Stimulated activated naive CD8-positive, alpha-beta T cell treated with anti-CD3 and anti-CD28 coated beads, Interleukin-15, Interleukin-2, amounts not matched to agents 100 ng/mL and 50 ng/mL, for 24 hours (primary cell): ENCODE results near the gene PGBD5.

Experiments
- H3K27ac Mint-ChIP-seq: one replicate; pipeline ENCODE4 v1.8.0; 2021; ENCODE audit warnings: mild to moderate bottlenecking, mixed read lengths
- H3K27me3 Mint-ChIP-seq: one replicate; pipeline ENCODE4 v1.8.0; 2021; ENCODE audit warnings: mixed read lengths
- H3K36me3 Mint-ChIP-seq: one replicate; pipeline ENCODE4 v1.8.0; 2021; ENCODE audit warnings: low read depth, mixed read lengths
- H3K4me1 Mint-ChIP-seq: one replicate; pipeline ENCODE4 v1.8.0; 2021; ENCODE audit warnings: low read depth, mixed read lengths
- H3K4me3 Mint-ChIP-seq: one replicate; pipeline ENCODE4 v1.8.0; 2021; ENCODE audit warnings: mild to moderate bottlenecking, mixed read lengths
- H3K9me3 Mint-ChIP-seq: one replicate; pipeline ENCODE4 v1.8.0; 2021; ENCODE audit warnings: mixed read lengths

The PGBD5 gene

DNA sequence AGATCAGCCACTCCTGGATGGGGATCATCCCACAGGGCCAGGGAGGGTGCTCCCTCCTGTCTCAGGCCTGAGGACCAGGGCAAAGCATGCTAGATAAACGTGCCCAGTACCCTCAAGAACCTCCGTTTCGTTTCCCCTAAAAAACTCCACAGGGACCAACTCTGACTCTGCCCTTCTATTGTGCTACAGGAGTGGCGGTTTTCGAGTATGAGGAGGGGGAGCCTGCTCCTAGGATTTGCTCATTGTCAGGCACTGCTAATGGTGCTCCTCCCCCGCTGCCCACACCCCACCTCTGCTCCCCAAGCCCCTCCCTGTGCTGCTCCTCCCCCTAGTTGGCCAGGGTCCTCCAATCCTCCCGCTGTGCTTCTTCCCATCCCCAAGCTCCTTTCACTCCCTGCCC lies 32.0 kb downstream of the PGBD5 start:
- Mint-ChIP-seq H3K27ac (no peak overlapping the region), H3K9me3 (peaks cover 4% of the 10 kb centered on the region), H3K36me3 (no peaks in the 10 kb centered on the region), H3K4me3 (no peak overlapping the region), H3K4me1 (no peaks in the 10 kb centered on the region), H3K27me3 (peaks cover 17% of the 10 kb centered on the region)

DNA sequence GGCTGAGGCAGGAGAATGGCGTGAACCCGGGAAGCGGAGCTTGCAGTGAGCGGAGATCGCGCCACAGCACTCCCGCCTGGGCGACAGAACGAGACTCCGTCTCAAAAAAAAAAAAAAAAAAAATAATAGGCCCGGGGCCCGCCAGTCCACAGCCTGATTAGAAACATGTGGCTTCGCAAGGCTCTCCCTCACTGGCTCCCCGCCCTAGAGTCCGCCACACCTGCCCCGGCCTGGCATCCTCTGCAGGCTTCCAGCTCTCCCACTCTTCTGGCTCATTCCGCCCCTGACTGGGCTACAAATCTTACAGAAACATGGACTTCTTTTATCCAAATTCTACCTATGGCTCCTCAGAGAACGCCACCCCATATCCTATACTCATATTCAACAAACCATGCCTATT lies 32.4 kb downstream of the PGBD5 start:
- no peak overlapping the region for H3K27ac Mint-ChIP-seq
- H3K27me3 Mint-ChIP-seq: peaks cover 17% of the 10 kb centered on the region
- H3K4me1 Mint-ChIP-seq: no peaks in the 10 kb centered on the region
- H3K9me3 Mint-ChIP-seq: peaks cover 4% of the 10 kb centered on the region
- no peaks in the 10 kb centered on the region for H3K36me3 Mint-ChIP-seq
- H3K4me3 Mint-ChIP-seq: no peak overlapping the region

DNA sequence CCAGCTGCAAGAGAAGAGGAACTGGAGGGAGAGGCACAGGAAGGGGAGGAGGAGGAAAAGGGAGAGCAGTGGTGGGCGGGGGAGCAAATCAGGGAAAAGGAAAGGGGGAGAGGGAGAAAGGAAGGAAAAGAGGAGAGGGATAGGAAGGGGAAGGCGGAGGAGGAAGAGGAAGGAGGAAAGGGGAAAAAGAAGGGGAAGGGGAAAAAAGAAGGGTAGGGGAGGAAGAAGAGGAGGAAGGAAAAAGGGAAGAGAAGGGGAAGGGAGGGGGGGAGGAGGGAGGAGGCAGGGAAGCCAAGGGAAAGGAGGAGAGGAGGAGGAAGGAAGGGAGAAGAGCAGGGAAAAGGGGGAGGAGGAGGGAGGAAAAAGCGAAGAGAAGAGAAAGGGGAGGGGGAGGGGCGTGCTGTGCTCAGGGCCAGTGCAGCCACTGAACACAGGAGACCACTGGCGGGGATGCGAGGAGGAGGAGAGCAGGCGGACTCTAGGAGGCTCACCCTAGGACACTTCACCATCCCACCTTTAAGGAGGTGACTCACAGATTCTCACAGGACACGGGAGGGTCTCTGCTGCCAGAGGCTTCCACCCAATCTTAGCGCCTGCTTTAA lies 33.1 kb downstream of the PGBD5 start:
- Mint-ChIP-seq H3K4me1 (no peaks in the 10 kb centered on the region), H3K36me3 (no peaks in the 10 kb centered on the region), H3K27me3 (peaks cover 17% of the 10 kb centered on the region), H3K27ac (no peak overlapping the region), H3K9me3 (peaks cover 4% of the 10 kb centered on the region), H3K4me3 (no peak overlapping the region)

DNA sequence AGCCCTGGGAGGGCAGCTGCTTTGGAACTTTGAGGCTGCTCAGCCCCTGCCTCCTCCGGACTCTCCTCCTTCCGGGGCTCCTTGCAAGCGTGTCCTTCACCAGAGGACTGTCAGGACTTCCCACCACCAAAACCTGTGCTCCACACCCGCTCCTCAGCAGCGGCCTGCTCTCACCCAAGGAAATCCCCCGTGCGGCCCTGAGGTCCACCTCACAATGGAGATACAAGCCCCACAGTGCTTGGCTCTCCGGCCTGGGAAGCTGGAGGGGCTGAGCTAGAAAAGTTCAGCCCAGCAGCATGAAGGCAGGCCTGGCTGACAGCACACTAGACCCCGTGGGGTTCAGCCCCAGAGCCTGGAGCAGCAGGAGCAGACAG lies 33.6 kb downstream of the PGBD5 start:
- Mint-ChIP-seq H3K9me3 (peaks cover 4% of the 10 kb centered on the region), H3K4me1 (no peaks in the 10 kb centered on the region), H3K27me3 (peaks cover 17% of the 10 kb centered on the region), H3K36me3 (no peaks in the 10 kb centered on the region), H3K4me3 (no peak overlapping the region), H3K27ac (no peak overlapping the region)

DNA sequence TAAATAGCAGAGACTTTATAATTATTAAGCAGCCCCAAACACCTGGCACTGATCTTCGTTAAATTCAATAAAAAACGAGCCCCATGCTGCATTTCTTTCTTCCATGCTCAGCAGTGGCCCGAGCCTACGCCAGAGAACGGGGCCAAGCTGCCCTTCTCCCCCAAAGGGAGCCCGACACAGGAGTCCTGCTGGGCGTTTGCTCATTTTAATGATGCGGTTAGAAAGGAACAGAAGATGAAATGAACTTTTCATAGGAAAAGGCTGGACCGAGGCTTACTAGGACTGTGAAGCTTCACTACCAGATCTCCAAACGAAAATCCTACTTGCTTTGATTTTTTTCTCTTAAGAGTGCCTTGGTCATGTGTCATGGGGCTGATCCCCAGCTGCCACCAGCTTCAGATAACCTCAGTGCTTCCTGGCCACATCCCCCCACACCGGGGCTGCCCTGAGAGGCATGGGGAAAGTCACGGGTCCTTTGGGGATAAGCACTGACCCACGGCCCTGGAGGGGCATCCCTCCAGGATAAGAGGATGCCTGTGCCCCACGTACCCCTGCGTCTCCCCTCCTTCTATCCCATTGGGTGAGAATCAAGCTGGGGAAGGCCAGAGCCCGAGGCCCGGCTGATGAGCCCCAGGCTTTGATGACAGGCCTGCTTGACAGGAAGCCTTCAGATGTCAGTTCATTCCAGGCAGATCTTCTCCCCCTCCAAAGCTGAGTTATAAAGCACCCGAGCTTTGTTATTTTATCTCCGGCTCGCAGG lies 34.2 kb downstream of the PGBD5 start:
- no peaks in the 10 kb centered on the region for H3K4me1 Mint-ChIP-seq
- H3K9me3 Mint-ChIP-seq: peaks cover 4% of the 10 kb centered on the region
- H3K4me3 Mint-ChIP-seq: no peak overlapping the region
- H3K27ac Mint-ChIP-seq: no peak overlapping the region
- H3K36me3 Mint-ChIP-seq: no peaks in the 10 kb centered on the region
- peaks cover 17% of the 10 kb centered on the region for H3K27me3 Mint-ChIP-seq

DNA sequence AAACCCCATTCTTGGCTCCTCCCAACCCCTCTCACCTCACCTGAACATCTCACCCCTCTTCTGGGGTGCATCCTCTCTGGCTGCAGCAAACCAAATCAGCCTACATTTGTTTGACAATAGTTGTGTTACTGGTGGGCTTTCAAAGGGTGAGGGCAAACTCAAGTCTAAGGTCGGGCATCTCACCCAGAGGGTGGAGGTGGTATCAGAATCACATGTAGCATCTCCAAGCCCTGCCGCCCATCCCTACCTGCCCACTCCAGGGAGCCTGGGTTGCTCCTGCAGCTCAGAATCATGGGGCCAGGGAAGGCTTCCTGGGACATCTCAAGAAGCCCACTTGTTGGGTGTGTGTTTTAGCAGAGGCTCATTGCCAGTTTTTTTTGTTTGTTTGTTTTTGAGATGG lies 35.8 kb downstream of the PGBD5 start:
- no peak overlapping the region for H3K27ac Mint-ChIP-seq
- H3K9me3 Mint-ChIP-seq: peaks cover 4% of the 10 kb centered on the region
- peaks cover 17% of the 10 kb centered on the region for H3K27me3 Mint-ChIP-seq
- no peaks in the 10 kb centered on the region for H3K4me1 Mint-ChIP-seq
- no peaks in the 10 kb centered on the region for H3K36me3 Mint-ChIP-seq
- H3K4me3 Mint-ChIP-seq: no peak overlapping the region

DNA sequence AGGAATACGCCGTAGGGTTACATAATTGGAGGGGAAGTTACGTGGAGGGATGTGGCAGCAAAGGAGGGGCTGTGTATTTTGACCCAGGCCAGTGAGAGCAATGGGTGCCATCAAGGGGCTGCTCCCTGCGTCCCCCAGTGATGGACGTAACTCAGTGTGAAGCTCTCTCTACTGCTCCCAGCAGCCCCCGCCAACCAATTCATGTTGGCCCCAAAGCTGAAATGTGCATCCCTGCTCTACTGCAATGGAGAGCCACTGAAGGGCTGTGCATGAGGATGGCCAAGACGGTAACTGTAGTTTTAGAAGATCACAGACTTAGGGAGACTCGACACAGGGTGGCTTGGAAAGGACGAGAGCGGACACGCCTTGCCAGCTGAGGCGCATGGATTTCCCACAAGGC lies 38.3 kb downstream of the PGBD5 start:
- Mint-ChIP-seq H3K27me3 (peaks cover 13% of the 10 kb centered on the region), H3K4me3 (no peak overlapping the region), H3K36me3 (no peaks in the 10 kb centered on the region), H3K4me1 (no peaks in the 10 kb centered on the region), H3K9me3 (no peaks in the 10 kb centered on the region), H3K27ac (no peak overlapping the region)

DNA sequence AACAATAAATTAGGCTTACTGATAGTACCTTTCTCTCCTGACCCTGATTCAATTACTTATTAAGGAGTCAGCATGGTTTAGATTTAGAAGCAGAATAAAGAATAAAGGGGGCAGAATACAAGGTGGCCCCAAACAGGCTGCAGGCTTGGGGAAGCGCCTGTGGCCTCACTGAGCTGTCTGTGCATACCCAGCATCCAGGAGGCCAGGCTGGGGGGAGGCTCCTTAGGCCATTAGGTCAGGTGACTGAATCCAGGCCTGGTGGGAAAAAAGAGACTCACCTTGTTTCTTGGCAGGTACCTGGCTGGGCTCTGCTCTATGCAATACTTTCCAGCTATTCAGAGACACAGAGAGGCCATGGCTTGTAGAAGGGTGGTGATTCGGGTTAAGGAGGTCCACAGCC lies 38.8 kb downstream of the PGBD5 start:
- Mint-ChIP-seq H3K27ac (no peak overlapping the region), H3K9me3 (no peaks in the 10 kb centered on the region), H3K27me3 (peaks cover 18% of the 10 kb centered on the region), H3K36me3 (no peaks in the 10 kb centered on the region), H3K4me3 (no peak overlapping the region), H3K4me1 (no peaks in the 10 kb centered on the region)

DNA sequence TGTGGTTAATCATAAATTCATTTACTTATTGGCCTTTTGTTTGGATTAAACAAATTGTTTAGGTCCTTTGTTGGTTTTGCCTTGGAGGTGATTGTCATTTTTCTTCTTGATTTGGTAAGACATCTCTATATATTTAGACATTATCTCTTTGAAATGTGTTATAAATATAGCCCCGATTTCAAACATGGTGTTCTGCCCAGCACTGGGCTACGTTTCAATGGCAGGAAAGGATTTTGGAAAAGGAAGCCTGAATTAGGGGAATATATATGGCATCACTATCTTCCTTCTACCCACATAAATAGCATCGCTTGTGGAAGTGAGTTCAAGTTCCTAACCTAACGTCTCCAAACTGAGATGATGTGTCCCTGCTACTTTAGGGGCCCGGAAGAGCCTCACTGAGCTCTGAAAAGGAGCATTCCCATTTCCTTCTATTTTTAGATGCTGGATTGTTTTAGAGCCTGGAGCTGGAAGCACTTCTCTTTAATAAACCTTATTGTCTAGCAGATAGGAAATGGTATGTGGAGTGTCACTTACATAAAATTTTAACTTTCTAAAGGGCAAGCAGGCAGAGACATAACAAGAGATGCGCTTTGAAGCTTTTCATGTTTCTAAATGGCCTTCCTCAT lies 39.4 kb downstream of the PGBD5 start:
- Mint-ChIP-seq H3K4me3 (no peak overlapping the region), H3K36me3 (no peaks in the 10 kb centered on the region), H3K4me1 (no peaks in the 10 kb centered on the region), H3K27ac (no peak overlapping the region), H3K9me3 (no peaks in the 10 kb centered on the region), H3K27me3 (peaks cover 18% of the 10 kb centered on the region)

DNA sequence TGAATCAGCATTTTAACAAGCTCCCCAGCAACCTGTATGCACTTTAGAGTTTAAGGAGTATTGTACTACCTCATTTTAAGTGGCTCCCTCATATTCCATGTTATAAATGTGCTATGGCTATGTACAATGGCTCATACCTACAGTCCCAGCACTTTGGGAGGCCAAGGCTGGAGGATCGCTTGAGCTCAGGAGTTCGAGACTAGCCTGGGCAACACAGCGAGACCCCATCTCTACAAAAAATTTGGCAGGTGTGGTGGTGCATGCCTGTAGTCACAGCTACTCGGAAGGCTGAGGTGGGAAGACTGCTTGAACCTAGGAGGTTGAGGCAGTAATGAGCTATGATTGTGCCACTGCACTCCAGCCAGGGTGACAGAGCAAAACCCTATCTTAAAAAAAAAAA lies 40.2 kb downstream of the PGBD5 start:
- no peak overlapping the region for H3K27ac Mint-ChIP-seq
- no peaks in the 10 kb centered on the region for H3K9me3 Mint-ChIP-seq
- H3K4me1 Mint-ChIP-seq: no peaks in the 10 kb centered on the region
- H3K4me3 Mint-ChIP-seq: no peak overlapping the region
- peaks cover 16% of the 10 kb centered on the region for H3K27me3 Mint-ChIP-seq
- H3K36me3 Mint-ChIP-seq: no peaks in the 10 kb centered on the region

DNA sequence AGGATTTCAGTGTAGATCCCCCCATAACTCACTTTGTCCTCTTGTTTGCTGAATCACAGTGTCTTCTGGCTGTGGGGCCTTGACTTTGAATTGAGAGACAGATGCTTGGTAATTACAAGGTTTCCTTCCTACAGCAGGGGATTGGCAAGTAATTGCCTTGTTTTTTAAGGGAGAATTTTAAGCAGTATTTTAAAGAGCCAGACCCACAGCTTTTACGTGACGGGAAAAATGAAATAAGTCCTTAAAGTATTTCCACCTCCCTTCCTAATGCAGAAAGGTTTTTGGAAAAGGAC lies 41.0 kb downstream of the PGBD5 start:
- no peaks in the 10 kb centered on the region for H3K4me1 Mint-ChIP-seq
- H3K9me3 Mint-ChIP-seq: no peaks in the 10 kb centered on the region
- H3K36me3 Mint-ChIP-seq: no peaks in the 10 kb centered on the region
- H3K27me3 Mint-ChIP-seq: peaks cover 13% of the 10 kb centered on the region
- no peak overlapping the region for H3K27ac Mint-ChIP-seq
- H3K4me3 Mint-ChIP-seq: no peak overlapping the region

DNA sequence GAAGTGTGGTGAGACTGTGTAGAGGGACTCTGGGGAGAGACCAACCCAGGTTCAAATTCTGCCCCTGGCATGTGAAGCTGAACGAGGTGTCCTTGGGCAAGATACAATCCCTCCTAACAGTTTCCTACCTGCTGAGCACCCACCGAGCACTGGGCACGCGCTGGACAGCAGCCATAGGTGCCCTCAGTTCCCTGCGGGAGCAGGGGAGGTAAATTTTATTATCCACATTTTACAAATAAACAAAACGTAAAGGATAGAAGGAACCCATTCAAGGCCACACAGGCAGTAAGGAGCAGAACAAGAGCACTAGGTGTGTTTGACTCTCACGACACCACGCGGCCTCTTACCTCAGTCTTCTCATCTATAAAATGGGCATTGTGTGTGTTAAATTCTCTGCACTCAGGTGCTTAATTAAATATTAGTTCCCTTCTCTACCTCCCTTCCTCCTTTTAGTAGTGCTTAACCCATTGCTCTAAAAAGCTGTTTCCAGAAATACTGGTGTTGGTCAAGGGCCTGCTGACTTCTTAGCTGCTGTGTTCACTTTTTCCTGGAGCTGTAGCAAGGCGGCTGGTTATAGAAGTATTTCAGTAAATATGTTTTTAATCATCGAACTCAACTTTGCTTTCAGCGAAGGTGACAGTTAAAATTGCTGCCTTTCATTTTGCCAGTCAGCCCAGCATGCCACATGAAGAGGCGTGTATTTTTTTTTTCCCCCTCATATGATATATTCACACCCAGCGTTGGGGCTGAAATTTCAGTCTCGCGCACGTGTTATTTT lies 41.6 kb downstream of the PGBD5 start:
- peaks cover 4% of the 10 kb centered on the region for H3K9me3 Mint-ChIP-seq
- H3K4me1 Mint-ChIP-seq: no peaks in the 10 kb centered on the region
- no peak overlapping the region for H3K4me3 Mint-ChIP-seq
- H3K27ac Mint-ChIP-seq: no peak overlapping the region
- no peaks in the 10 kb centered on the region for H3K36me3 Mint-ChIP-seq
- H3K27me3 Mint-ChIP-seq: peaks cover 13% of the 10 kb centered on the region

DNA sequence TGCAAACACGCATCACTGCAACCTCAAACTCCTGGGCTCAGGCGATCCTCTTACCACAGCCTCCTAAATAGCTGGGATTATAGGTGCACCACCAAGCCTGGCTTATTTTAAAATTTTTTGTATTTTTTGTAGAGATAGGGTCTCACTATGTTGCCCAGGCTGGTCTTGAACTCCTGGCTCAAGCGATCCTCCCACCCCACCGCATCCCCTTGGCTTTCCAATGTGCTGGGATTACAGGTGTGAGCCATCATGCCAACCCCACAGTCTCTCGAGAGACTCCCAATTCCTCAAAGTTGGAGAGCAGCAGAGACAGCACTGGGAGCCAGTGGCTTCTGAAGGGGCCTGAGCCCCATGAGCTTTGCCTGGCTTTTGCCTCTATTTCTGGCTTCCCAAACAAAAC lies 42.7 kb downstream of the PGBD5 start:
- Mint-ChIP-seq H3K27me3 (peaks cover 16% of the 10 kb centered on the region), H3K4me1 (no peaks in the 10 kb centered on the region), H3K4me3 (no peak overlapping the region), H3K27ac (no peak overlapping the region), H3K36me3 (no peaks in the 10 kb centered on the region), H3K9me3 (peaks cover 10% of the 10 kb centered on the region)

DNA sequence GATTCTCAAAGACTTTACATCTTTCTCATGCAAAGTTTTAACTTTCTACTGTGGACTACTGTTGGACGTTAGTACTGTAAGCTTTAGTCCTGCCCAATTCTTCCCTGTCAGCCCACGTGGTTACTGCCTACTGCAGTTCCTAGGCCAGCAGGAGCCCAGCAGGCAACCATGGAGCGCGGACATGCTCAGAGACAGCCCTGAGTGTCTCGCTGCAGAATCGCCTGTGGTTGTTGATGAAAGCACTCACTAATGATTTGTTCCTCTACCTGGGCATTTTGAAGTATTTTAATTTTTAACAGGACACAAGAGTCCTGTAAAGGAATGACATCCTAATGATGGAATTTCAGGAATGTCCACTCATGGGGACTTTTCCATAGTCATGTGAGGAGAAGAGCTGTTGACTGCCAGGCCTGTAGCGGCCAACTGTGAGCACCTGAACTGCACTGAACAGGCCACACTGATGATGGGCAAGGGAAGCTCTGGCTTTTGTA lies 44.1 kb downstream of the PGBD5 start:
- peaks cover 16% of the 10 kb centered on the region for H3K27me3 Mint-ChIP-seq
- H3K4me1 Mint-ChIP-seq: no peaks in the 10 kb centered on the region
- peaks cover 10% of the 10 kb centered on the region for H3K9me3 Mint-ChIP-seq
- no peak overlapping the region for H3K4me3 Mint-ChIP-seq
- H3K36me3 Mint-ChIP-seq: no peaks in the 10 kb centered on the region
- H3K27ac Mint-ChIP-seq: no peak overlapping the region

DNA sequence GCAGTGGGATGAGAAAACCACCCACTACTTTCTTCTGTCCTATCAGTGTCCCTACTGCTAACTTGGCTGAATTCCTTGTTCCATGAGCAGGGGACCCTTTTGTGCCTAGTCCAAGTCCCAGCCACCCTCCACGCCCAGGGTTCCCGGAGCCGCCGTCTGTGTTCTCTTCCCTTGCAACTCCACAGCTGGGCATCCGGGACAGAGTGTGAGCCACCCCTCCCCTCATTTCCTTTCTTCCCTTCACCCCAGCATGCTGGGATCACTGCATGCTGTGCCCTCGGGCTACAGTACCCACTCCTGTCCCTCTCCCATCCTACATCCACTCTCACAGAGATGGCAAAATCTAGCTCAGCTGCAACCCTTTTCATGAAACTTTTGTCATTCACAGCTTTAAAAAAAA lies 44.5 kb downstream of the PGBD5 start:
- H3K9me3 Mint-ChIP-seq: peaks cover 10% of the 10 kb centered on the region
- H3K27me3 Mint-ChIP-seq: peaks cover 16% of the 10 kb centered on the region
- no peak overlapping the region for H3K4me3 Mint-ChIP-seq
- H3K27ac Mint-ChIP-seq: no peak overlapping the region
- no peaks in the 10 kb centered on the region for H3K4me1 Mint-ChIP-seq
- H3K36me3 Mint-ChIP-seq: no peaks in the 10 kb centered on the region
